Loucy (cell line): Measurements from ENCODE around the gene SLC12A2.

Experiments used
- CTCF ChIP-seq: fragments of 200-600 bp; sonication (generic); conservative IDR thresholded peaks from 2 replicates; pipeline ENCODE4 v1.5.1; 2014; ENCODE audit warnings: mild to moderate bottlenecking, antibody characterized with exemption, low read length
- EZH2phosphoT487 ChIP-seq: fragments of 200-600 bp; IDR thresholded peaks from 2 replicates; pipeline ENCODE4 v1.6.1; 2018; ENCODE audit warnings: antibody characterized with exemption, mild to moderate bottlenecking, moderate library complexity, borderline replicate concordance

GRCh38 chr5:128172102-128172501 lies 88.5 kb downstream of the SLC12A2 start:
- TF ChIP-seq CTCF (no peak), EZH2phosphoT487 (no peak)
